ENCODE results near the gene NCEH1. TPM values are rescaled to one million over a fixed set of nuclear protein-coding genes. Genes with fewer than 3 reads are reported as not detected.

The NCEH1 gene
- polyA plus RNA-seq, 1 experiment: 14.8 TPM

DNA sequence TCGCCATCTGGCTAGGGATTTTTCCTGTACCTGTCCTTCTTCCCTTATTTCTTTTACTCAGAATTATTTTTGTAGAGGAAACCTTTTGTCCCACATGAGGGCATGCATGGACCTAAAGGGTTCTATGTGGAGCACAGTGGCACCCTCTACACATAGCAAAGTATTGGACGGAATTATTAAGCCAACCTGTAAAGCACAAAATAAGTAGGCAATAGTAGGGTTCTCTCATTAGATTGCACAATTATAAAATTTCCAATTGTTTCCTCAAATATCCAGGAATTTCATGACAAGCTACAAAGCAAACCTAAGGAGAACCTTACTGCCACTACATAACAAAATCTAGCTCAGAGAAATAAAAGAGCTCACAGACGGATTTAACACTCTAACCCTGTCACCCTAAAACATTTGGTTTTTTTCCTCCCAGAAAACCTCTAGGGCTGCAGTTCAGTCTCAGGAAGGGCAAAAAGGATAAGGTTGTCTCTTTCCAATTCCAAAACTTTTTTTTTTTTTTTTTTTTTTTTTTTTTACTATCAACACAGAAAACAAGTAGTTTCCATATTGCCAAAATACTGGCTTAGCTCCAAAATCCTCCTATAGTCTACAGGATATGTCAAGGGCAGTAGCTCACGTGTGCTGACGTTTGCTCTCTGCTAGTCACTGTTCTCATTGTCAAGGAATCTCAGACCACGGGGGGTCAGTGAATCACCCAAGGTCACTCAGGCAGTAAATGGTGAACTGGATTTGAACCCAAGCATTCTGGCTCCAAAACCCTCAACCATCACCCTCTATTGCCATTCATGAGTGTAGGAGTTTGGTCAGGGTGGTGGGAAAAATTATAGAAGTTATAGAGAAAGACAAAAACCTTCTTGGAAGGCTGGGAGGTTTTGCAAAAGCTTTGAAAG lies 52.3 kb downstream of the NCEH1 start:
- Histone ChIP-seq H3K27me3 (ENCODE audit: control insufficient read depth, insufficient read depth, low read length) (no peaks in the 10 kb centered on the region), H3K36me3 (ENCODE audit: control insufficient read depth, insufficient read depth, low read length) (no peaks in the 10 kb centered on the region), H3K4me3 (ENCODE audit: low read depth, low read length) (no peak overlapping the region)
- CTCF ChIA-PET: interaction anchor here (0.6 to 1.8 kb wide), 6 partner anchors 9 to 169 kb away, joined by 3 to 7 read pairs (median 4); no protein-coding TSS in a partner anchor
- POLR2A ChIA-PET: interaction anchor here (0.6 kb wide), 1 partner anchor 11 kb away, joined by 3 read pairs; no protein-coding TSS in a partner anchor
- DNase-seq (ENCODE audit: low read depth): peak; percentile 84
- no peak for TF ChIP-seq CTCF (IDR thresholded peaks at IDR 0.05; ENCODE audit: insufficient read depth, low read depth, low read length)

- no peak overlapping the region for H3K4me3 ChIP-seq (ENCODE audit: low read depth, low read length)
- H3K27me3 ChIP-seq (ENCODE audit: control insufficient read depth, insufficient read depth, low read length): no peaks in the 10 kb centered on the region
- ChIA-PET POLR2A (no interaction called here), CTCF (no interaction called here)
- no peaks in the 10 kb centered on the region for H3K36me3 ChIP-seq (ENCODE audit: control insufficient read depth, insufficient read depth, low read length)
- no peak for TF ChIP-seq CTCF (IDR thresholded peaks at IDR 0.05; ENCODE audit: insufficient read depth, low read depth, low read length)
- no peak for DNase-seq (ENCODE audit: low read depth)
Measured at GRCh38 chr3:172656602-172657001, 54.3 kb downstream of the NCEH1 start.

DNA sequence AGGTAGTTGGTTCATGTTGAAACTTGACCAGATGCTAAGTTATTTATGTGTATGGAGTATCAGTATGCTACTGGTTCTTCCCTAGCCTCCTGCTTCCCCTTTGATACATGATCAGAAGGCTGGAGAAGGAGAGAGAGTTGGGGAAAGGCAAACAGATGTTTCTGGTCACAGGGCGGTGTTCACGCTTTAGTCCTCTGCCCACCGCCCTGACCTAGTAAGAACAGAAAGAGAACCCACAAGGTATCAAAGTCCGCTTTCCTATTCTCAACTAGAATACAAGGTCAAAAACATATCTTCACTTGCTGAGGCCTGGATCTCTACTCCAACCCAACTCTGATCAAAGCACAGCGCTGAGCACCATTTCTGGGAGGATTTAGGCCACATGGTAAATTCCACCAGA lies 55.5 kb downstream of the NCEH1 start:
- Histone ChIP-seq H3K27me3 (ENCODE audit: control insufficient read depth, insufficient read depth, low read length) (no peaks in the 10 kb centered on the region), H3K4me3 (ENCODE audit: low read depth, low read length) (no peak overlapping the region), H3K36me3 (ENCODE audit: control insufficient read depth, insufficient read depth, low read length) (no peaks in the 10 kb centered on the region)
- TF ChIP-seq CTCF (IDR thresholded peaks at IDR 0.05; ENCODE audit: insufficient read depth, low read depth, low read length): no peak
- no peak for DNase-seq (ENCODE audit: low read depth)
- ChIA-PET POLR2A (no interaction called here), CTCF (interaction anchor here (1.2 kb wide), 1 partner anchor 194 kb away, joined by 3 read pairs; no protein-coding TSS in a partner anchor)

DNA sequence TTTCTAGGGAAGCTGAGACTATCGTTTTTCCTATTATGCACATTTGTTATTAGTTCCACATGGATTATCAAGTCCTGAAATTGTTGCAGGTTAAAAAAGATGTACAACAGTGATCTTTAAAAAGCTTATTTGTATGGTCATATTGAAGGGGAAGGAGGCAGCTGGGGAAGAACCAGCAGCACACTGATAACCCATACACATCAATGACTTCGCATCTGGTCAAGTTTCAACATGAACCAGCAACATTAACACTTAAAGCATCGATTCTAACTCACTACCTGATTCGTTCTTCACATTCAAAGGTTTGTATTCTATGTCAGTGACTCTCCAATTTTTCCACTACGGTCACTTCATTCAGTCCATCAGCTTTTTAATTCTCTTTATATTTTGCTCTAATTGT lies 56.4 kb downstream of the NCEH1 start:
- H3K36me3 ChIP-seq (ENCODE audit: control insufficient read depth, insufficient read depth, low read length): no peaks in the 10 kb centered on the region
- ChIA-PET CTCF (no interaction called here), POLR2A (no interaction called here)
- no peak for DNase-seq (ENCODE audit: low read depth)
- TF ChIP-seq CTCF (IDR thresholded peaks at IDR 0.05; ENCODE audit: insufficient read depth, low read depth, low read length): no peak
- no peaks in the 10 kb centered on the region for H3K27me3 ChIP-seq (ENCODE audit: control insufficient read depth, insufficient read depth, low read length)
- H3K4me3 ChIP-seq (ENCODE audit: low read depth, low read length): no peak overlapping the region

DNA sequence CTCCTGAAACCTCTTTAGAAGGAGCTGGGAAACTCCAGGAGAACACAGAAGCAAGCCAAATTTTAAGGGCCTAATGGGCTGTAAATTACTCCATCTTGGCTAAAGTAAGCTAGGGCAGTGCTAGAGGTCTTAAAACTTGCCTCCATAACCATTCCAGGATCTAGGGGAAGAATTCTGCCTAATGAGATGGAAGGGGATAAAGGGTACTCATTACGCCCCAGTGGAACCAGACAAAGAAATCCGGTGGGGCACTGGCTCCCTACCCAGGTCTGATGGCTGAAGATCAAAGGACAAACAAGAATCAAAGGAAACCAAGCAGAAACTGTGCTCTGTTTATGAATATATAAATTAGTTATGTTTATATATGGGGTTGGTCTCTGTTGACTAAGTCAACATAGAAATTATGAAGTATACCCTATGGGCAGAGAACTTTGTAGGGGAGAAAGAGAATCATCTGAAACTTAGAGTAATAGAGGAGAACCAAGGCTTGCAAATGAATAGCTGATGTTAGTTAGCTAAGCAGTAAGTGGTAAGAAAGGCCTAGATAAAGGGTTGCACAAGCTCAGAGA lies 57.8 kb downstream of the NCEH1 start:
- POLR2A ChIA-PET: interaction anchor here (0.6 kb wide), 1 partner anchor 8 kb away, joined by 4 read pairs; no protein-coding TSS in a partner anchor
- no peaks in the 10 kb centered on the region for H3K27me3 ChIP-seq (ENCODE audit: control insufficient read depth, insufficient read depth, low read length)
- no peak for TF ChIP-seq CTCF (IDR thresholded peaks at IDR 0.05; ENCODE audit: insufficient read depth, low read depth, low read length)
- DNase-seq (ENCODE audit: low read depth): no peak
- no peak overlapping the region for H3K4me3 ChIP-seq (ENCODE audit: low read depth, low read length)
- no peaks in the 10 kb centered on the region for H3K36me3 ChIP-seq (ENCODE audit: control insufficient read depth, insufficient read depth, low read length)
- CTCF ChIA-PET: interaction anchor here (1.4 kb wide), 1 partner anchor 15 kb away, joined by 3 read pairs; no protein-coding TSS in a partner anchor

Data from BJ (cell line).